ENCODE data around the gene RGMA.
"Not testable (repeated sequence)": the region's sequence is repeated elsewhere in the genome, so short reads cannot be mapped to it uniquely, and the experiment has no call there.

RGMA gene

GRCh38 chr15:93066224-93066681 is 22.8 kb downstream of the RGMA start:
- no peak for DNase-seq

DNA sequence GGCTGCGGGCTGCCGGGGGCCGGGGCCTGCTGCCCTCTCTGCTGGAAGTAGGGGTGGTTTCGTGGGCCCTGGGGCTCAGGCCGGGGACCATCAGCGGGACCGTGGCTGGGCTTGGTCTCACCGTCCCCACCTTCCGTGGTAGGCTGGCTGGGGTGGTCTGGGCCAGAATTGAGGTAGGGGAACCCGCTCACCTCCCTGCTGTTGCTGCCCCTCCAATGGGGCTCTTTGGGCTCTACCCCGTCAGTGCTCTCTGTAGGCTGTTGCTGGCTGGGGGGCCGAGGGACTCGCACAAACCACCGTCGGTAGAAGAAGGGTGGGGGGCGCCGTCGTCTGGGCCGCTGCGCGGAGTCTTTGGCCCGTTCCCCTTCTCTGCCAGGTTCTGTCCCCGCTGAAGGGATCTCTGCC is 23.4 kb downstream of the RGMA start:
- DNase-seq = no peak

GRCh38 chr15:93063796-93064690 is 25.0 kb downstream of the RGMA start:
- DNase-seq = no peak

DNA sequence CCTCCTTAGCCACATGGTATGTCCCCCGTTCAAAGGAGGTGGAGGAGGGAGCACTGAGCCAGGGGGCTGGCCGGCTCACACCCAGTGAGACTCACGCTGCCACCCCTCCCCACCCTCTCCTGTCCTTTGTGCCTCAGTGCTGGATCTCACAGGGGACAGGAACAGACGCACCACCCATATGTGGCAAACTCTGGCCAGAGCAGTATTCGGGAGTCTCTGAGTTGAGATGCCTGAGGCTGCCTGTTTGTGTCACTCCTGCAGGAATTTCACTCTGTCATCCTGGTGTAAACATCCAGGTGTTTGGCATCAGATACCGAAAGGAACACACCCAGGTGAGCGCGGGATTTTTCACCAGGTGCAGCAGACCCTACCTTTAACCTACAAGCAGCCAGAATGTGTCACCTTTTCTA is 25.7 kb downstream of the RGMA start:
- DNase-seq = no peak

- not testable (repeated sequence) for DNase-seq
These were observed 26.3 kb downstream of the RGMA start for GRCh38 chr15:93062628-93063261.

DNA sequence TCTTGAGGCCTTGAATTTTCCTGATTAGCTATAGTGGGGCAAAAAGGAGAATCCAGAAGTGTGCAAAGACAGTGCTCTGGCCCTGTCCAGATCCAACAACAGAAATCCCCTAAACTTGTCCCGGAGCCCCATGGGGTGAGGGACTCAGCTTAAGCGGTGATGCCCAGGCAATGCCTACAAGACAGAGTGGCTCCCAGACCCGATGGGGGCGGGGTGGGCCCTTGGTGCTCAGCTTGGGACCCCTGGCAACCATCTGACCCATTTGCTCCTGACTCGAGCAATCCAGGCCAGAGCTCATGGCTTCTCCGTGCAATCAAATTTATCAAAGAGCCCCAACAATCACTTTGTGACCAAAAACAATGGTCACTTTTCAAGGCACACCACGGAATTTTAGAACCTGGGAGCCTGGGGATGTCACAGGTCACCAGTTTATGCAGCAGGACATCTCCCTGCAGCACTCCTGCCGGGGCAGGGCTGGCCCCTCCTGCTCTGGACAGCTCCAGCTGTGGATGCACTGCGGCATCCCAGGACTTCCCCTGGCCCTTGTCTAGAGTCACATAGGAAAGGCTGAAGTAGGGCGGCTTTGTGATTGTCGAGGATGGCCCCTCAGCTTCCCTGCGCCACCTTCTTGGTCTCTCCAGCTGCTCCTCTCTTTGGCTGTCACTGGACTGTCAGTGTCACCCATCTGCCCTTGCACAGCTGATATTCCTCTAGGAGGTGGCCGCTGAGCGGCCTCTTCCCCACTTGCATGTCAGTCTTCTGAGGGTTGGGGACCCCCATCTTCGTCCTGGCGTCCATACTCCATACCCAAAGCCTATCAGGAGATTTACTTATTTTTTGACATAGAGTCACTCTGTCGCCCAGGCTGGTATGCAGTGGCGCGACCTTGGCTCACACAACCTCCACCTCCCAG is 28.4 kb downstream of the RGMA start:
- DNase-seq = no peak

- DNase-seq = no peak
These were observed 29.6 kb downstream of the RGMA start for GRCh38 chr15:93059442-93059841.

DNA sequence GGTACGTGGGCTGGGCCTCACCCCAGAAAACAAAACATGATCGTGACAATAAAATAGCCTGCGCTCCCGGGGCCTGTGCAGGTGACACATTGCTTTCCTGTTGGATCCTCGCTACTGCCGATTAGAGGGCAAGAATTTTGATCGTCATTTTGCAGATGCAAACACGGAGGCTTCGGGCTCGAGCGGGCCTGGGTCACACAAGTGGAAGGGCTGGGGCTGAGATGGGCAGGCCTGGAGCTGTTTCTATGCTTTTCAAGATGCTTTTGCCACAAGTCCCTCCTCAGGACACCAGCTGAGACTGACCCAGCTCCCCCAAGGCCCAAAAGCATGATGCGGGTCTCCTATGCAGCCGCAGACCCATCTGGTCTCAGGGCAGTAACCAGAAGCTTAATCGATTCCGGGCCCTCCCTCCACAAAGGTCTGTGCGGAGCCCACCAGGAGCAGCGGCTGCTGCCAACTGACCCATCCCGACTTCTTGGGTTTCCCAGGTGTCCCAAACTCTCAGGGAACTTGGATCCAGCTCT is 30.0 kb downstream of the RGMA start:
- DNase-seq = no peak

DNA sequence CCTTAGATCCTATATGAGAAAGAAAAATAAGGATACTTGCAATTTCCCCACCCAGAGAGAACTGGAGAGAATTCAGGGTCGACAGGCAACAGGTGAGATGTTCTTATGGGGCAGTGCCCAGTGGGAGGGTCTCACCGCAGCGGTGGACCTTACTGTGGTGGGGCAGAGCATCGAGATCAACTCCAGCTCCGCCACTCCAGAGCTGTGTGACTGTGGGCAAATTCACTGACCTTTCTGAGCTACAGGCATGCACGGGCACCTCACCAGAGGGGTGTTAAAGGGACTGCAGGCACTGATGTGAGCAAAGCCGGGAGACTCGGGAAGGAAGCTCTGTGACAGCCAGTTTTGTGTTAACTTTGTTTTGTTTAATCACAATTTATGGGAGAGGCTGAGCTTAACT is 30.9 kb downstream of the RGMA start:
- no peak for DNase-seq

DNA sequence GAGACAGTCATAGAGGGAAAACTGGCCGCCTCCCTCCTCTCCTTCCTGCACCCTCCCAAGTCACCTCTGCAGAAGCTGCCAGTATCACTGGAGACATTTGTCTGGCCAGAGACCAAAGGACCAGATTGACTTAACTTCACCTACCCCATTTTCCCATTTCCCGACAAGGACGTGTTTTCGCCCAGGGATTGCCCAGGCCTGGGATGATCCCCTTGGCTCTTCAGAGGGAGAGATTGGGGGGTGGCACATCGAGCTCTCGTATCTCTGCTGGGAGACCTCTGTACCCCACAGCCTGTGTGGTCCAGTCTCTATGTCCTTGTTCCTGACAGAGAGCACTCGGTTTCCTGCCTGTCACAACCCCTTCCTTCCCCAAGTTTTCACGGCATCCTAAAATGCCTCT is 31.4 kb downstream of the RGMA start:
- DNase-seq = no peak

DNA sequence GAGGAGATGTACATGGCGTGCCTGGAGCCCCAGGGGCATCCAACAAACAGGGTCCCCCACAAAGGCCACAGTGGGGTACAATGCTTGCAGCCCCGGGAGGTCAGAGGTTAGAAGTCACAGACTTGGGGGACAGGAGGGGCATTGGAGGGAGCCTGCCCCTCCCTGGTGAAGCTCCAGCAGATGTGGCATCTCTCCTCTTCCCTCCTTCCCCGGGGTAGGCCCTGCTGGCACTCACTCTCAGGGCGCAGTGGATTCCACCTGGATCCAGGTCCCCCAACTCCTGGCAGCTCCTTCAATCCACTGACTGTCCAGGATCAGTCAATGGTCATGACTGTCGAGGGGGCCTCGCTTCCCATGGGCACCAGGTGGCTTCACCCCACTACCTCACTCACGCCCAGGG is 32.2 kb downstream of the RGMA start:
- no peak for DNase-seq

- DNase-seq = no peak
These were observed 33.8 kb downstream of the RGMA start for GRCh38 chr15:93055211-93055610.

- DNase-seq = no peak
These were observed 36.7 kb downstream of the RGMA start for GRCh38 chr15:93052090-93052879.

GRCh38 chr15:93051236-93052089 is 37.5 kb downstream of the RGMA start:
- no peak for DNase-seq

DNA sequence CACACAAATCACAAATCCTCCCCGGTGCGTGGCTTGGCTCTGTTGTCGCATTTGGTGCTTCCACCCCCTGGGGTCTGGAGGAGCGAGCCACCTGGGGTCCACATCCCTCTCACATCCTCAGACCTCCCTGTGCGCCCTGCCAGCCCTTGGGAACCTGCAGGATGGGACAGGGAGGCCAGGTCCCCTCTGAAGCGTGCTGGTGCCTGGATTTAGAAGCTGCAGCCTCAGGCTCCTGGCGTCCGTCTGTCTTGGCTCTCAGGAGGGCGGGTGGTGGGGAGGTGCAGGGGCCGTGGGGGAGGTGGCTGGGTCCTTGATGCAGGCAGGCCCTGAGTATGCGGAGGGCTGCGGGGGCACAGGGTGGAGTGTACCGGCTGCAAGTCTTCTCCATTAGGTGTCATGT is 38.4 kb downstream of the RGMA start:
- no peak for DNase-seq

DNA sequence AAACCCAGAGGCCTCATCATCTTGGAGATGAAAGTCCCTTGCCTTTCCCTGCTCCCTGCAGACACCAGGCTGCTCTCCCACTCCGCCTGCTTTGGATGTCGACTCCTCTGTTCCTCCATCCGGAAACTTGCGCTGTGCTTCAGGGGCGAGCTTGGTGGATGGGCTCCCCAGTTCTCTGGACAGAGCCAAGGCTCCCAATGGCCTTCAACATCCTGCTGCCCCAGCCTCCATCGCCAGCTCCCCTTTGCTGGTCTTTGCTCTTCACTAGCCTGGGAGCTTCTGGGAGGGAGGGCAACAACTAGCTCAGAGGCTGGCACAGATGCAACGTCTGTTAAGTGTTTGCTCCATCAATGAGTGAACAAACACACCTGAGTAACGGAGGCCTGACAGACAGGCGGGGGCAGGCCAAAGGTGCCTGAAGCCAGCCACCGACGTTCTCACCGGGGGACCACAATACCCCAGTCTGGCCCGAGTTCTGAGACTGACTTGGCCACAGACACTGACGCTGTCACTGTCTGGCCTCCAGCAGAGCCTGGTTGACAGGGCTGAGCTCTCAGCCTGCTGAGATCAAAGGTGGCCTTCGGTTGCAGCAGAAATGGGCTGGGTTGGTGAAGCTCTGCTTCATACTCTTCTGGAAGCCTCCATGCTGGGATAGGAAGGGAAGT is 39.0 kb downstream of the RGMA start:
- no peak for DNase-seq

GRCh38 chr15:93049233-93049632 is 39.8 kb downstream of the RGMA start:
- DNase-seq = no peak

DNA sequence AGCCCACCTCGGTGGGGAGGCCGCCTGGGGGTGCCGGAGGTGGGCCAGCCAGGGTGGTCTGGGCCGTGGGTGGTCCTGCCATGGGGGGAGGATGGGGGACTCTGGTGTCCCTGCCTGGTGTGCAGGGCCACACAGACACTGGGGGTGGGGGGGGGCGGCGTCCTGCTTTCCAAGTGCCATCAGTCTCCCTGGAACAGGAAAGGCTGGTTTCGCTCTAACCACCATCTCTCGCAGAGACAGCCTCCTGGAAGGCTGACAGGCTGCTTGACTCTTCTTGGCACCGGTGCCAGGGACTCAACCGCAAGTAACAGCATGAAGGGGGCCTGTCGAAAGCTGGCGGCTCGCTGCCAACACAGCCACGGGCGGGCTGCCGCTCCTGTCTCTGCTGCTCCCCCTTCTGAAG is 40.3 kb downstream of the RGMA start:
- DNase-seq = no peak

DNA sequence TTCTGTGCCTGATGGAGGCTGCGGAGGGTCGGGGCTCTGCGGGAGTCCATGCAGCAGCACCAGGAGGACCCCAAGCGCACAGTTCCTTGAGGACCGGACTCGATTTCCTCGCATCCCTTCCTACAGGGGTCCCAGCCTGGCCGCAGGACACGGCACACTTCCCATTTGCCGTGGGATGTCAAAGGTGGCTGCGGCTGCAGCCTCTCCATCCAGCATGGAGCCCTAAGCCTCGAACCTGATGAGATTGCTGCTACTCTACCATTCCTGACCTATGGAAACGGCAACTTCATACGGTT is 40.6 kb downstream of the RGMA start:
- DNase-seq = no peak

- no peak for DNase-seq
These were observed 41.2 kb downstream of the RGMA start for GRCh38 chr15:93047621-93048425.
